Neural cell (in vitro differentiated cells): ENCODE data around the gene WIZ.

Experiments
- EP300 ChIP-seq: fragments of 450-650 bp; conservative IDR thresholded peaks from 2 replicates; pipeline ENCODE4 v1.6.1; 2014; ENCODE audit warnings: antibody characterized with exemption, mild to moderate bottlenecking, moderate library complexity; ENCODE audit not compliant: poor library complexity, severe bottlenecking
- EZH2 ChIP-seq: fragments of 200-600, 300-800 bp; shearing (Covaris generic), sonication (generic); IDR thresholded peaks from 2 replicates; pipeline ENCODE4 v1.6.1; 2014; ENCODE audit warnings: antibody characterized with exemption, low read length, borderline replicate concordance, mild to moderate bottlenecking; ENCODE audit not compliant: insufficient read depth, poor library complexity, severe bottlenecking
- POLR2AphosphoS5 ChIP-seq: IDR thresholded peaks from 2 replicates; pipeline ENCODE4 v1.6.1; 2012
- RAD21 ChIP-seq: fragments of 450-650 bp; conservative IDR thresholded peaks from 2 replicates; pipeline ENCODE4 v1.6.1; 2014; ENCODE audit warnings: antibody characterized with exemption, mild to moderate bottlenecking, moderate library complexity
- TAF1 ChIP-seq: IDR thresholded peaks from 2 replicates; pipeline ENCODE4 v1.6.1; 2012; ENCODE audit warnings: low read depth
- TF ChIP-seq, protein P1 (sequence below): fragments of 450-650 bp; IDR thresholded peaks from 2 replicates; pipeline ENCODE4 v1.5.1; 2014; ENCODE audit warnings: antibody characterized with exemption, mild to moderate bottlenecking, moderate library complexity; ENCODE audit not compliant: poor library complexity, severe bottlenecking
- TF ChIP-seq, protein P2 (sequence below): IDR thresholded peaks from 2 replicates; pipeline ENCODE4 v1.6.1; 2012; ENCODE audit warnings: borderline replicate concordance

DNA sequence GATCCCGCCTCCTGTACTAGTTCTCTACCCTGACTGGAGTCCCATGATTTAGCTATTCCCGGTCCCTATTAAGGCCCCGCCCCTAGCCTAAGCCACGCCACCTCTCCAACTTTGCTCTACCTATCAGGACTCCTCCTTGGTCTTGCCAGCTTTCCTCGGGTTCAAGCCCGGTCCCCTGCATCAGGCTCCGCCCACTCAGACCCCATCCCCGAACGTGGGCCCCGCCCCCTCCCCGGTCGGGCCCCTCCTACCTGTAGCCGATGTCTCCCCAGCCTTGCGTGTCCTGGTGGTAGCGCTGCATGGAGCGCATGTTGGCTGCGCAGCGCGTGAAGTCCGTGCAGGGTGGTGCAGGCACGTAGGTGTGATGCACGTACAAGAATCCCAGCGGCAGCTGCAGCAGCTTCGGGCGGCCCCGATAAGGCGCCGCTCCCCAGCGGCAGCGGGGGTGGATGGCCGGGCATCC is 21.9 kb upstream of the WIZ start:
- TF ChIP-seq EP300 (no peak), POLR2AphosphoS5 (no peak), EZH2 (no peak), RAD21 (no peak), TAF1 (no peak)
- TF ChIP-seq, protein P1, sequence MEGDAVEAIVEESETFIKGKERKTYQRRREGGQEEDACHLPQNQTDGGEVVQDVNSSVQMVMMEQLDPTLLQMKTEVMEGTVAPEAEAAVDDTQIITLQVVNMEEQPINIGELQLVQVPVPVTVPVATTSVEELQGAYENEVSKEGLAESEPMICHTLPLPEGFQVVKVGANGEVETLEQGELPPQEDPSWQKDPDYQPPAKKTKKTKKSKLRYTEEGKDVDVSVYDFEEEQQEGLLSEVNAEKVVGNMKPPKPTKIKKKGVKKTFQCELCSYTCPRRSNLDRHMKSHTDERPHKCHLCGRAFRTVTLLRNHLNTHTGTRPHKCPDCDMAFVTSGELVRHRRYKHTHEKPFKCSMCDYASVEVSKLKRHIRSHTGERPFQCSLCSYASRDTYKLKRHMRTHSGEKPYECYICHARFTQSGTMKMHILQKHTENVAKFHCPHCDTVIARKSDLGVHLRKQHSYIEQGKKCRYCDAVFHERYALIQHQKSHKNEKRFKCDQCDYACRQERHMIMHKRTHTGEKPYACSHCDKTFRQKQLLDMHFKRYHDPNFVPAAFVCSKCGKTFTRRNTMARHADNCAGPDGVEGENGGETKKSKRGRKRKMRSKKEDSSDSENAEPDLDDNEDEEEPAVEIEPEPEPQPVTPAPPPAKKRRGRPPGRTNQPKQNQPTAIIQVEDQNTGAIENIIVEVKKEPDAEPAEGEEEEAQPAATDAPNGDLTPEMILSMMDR: no peak
- TF ChIP-seq, protein P2, sequence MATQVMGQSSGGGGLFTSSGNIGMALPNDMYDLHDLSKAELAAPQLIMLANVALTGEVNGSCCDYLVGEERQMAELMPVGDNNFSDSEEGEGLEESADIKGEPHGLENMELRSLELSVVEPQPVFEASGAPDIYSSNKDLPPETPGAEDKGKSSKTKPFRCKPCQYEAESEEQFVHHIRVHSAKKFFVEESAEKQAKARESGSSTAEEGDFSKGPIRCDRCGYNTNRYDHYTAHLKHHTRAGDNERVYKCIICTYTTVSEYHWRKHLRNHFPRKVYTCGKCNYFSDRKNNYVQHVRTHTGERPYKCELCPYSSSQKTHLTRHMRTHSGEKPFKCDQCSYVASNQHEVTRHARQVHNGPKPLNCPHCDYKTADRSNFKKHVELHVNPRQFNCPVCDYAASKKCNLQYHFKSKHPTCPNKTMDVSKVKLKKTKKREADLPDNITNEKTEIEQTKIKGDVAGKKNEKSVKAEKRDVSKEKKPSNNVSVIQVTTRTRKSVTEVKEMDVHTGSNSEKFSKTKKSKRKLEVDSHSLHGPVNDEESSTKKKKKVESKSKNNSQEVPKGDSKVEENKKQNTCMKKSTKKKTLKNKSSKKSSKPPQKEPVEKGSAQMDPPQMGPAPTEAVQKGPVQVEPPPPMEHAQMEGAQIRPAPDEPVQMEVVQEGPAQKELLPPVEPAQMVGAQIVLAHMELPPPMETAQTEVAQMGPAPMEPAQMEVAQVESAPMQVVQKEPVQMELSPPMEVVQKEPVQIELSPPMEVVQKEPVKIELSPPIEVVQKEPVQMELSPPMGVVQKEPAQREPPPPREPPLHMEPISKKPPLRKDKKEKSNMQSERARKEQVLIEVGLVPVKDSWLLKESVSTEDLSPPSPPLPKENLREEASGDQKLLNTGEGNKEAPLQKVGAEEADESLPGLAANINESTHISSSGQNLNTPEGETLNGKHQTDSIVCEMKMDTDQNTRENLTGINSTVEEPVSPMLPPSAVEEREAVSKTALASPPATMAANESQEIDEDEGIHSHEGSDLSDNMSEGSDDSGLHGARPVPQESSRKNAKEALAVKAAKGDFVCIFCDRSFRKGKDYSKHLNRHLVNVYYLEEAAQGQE: no peak
